ENCODE measurements around the gene ACRBP. TPM values are rescaled to one million over a fixed set of nuclear protein-coding genes. Genes with fewer than 3 reads are reported as not detected.

ACRBP gene
- total RNA-seq, 4 donors from 2014 or later, result 0.86 to 9.3 (median 1.6) TPM

DNA sequence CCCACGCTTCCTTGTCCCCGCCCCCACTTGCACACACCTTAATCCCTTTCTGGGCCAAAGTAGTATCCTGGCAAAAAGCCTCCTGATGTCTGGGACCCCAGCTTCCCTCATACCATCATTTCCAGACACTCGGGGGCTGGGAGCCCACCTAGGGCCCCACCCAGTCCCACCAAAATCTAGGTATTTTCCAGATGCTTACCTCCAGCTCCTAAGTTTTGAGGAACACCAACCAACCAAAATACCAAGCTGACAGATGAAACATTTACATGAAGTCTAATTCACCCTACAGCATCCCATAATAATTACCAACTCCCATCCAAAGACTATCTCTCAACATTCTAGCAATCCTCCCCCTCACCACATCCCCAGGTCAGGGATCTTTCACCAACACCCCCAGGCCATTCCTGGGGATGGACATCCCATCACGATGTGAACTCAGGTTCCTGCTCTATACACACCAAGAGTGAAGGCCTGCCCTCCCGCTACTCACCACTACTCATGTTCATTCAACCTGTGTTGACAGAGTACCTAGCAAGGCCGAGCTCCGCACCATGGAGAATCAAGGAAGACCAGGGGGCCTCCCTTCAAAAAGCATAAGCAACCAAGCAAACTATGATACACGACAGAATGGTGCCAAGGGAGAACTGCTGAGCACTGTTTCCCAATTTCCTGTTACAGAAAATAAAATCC, 38.5 kb downstream of the ACRBP start:
- H3K9me3 ChIP-seq, result no peaks in the 10 kb centered on the region
- H3K4me1 ChIP-seq, result peaks cover 59% of the 10 kb centered on the region
- 45% methylated on average over 8 of the region's 8 CpGs for WGBS
- H3K27ac ChIP-seq, result peak overlapping the region; percentile 67
- no peak for TF ChIP-seq POLR2AphosphoS5 (IDR thresholded peaks at IDR 0.05)
- no peaks in the 10 kb centered on the region for H3K36me3 ChIP-seq
- peak in 1 of 2 donors; percentile 81 for DNase-seq (ENCODE audit: low spot score in 2 of 2)
- H3K27me3 ChIP-seq, result no peaks in the 10 kb centered on the region
- no peak overlapping the region for H3K4me3 ChIP-seq

DNA sequence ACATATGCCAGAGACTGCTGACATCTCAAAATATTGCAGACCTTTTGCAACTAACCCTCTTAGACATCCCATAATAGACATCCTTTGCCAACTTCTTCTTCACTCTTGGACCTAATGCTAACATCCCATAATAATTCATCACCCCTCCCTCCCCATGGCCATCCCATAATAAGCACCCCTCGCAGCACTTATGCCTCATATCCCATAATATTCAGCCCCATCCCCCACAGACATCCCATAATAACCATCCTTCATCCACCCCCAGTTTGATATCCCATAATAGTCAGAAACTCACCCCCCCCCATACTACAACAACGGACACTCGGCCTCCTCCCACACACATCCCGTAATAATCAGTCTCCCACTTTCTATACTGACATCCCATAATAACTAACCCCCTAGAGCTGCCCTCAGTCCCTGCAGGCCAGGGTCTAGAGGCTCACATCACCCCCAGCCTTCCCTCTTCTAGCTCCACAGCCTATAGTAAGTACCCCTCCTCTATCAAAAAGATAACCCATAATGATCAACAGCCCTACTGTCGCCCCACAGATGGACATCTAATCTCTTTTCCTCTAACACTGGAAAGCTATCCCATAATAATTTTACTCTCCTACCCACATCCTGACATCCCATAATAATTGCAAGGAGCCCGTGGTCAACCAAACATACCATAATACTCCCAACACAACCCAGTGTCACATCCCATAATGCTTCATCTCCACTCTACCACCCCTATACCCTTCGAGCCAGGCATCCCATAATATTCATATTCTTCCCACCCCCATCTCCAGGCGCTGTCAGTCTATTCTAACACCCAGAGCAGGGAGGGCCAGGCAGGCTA, 39.3 kb downstream of the ACRBP start:
- Histone ChIP-seq H3K4me3 (no peak overlapping the region), H3K27me3 (no peaks in the 10 kb centered on the region), H3K4me1 (peaks cover 59% of the 10 kb centered on the region), H3K9me3 (no peaks in the 10 kb centered on the region), H3K27ac (peak overlapping the region; percentile 67), H3K36me3 (no peaks in the 10 kb centered on the region)
- 3% methylated on average over 8 of the region's 8 CpGs for WGBS
- no peak for DNase-seq (ENCODE audit: low spot score in 2 of 2)
- TF ChIP-seq POLR2AphosphoS5 (IDR thresholded peaks at IDR 0.05) (no peak), POLR2A (IDR thresholded peaks at IDR 0.05) (no peak), EP300 (IDR thresholded peaks at IDR 0.05) (no peak)
- TF ChIP-seq, protein P1, sequence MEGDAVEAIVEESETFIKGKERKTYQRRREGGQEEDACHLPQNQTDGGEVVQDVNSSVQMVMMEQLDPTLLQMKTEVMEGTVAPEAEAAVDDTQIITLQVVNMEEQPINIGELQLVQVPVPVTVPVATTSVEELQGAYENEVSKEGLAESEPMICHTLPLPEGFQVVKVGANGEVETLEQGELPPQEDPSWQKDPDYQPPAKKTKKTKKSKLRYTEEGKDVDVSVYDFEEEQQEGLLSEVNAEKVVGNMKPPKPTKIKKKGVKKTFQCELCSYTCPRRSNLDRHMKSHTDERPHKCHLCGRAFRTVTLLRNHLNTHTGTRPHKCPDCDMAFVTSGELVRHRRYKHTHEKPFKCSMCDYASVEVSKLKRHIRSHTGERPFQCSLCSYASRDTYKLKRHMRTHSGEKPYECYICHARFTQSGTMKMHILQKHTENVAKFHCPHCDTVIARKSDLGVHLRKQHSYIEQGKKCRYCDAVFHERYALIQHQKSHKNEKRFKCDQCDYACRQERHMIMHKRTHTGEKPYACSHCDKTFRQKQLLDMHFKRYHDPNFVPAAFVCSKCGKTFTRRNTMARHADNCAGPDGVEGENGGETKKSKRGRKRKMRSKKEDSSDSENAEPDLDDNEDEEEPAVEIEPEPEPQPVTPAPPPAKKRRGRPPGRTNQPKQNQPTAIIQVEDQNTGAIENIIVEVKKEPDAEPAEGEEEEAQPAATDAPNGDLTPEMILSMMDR (IDR thresholded peaks at IDR 0.05), result no peak

DNA sequence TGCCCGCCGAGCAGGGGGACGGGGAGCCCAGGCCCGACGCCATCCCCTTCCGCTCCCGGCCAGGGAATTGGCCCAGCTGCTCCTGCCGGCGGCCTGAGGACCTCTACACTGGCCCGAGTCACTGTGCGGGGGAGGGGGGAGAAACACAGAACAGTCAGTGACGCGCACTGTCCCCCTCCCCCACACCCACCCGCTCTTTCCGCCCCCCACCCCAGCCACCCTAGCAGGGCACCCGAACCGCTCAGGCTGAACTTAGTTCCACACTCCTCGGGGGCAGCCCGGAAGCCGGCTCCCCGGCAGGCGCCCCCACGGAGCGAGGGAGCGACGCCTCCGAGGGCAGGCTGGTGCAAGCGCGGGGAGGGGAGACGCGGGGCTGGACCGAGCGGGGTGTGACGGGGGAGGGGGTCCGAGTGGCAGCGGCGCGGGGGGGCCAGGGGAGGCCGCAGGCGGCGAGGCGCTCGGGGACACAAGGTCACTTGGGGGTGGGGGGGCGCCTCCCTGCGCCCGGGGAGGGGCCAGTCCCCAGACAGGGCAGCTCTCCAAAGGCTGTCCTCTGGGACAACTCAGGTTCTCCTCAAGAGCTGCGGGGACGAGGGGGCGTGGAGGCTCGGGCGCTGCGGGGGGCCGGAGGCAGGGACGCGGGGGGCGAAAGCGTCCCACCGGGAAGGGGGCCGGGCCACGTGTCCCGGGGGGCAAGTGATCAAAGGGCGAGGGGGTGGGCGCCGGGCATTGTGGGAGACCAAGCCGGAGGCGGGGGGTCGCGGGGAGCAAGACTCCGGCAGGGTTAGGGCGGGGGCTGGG, 40.7 kb downstream of the ACRBP start:
- peaks cover 8% of the 10 kb centered on the region for H3K36me3 ChIP-seq
- TF ChIP-seq POLR2A (IDR thresholded peaks at IDR 0.05), result no peak
- TF ChIP-seq EP300 (IDR thresholded peaks at IDR 0.05), result no peak
- TF ChIP-seq POLR2AphosphoS5 (IDR thresholded peaks at IDR 0.05), result no peak
- TF ChIP-seq, protein P1 (IDR thresholded peaks at IDR 0.05), result no peak
- WGBS, result 4% methylated on average over 17 of the region's 70 CpGs
- peak overlapping the region; percentile 73 for H3K4me3 ChIP-seq
- peak overlapping the region; percentile 93 for H3K27ac ChIP-seq
- H3K9me3 ChIP-seq, result no peaks in the 10 kb centered on the region
- H3K27me3 ChIP-seq, result no peaks in the 10 kb centered on the region
- H3K4me1 ChIP-seq, result peaks cover 55% of the 10 kb centered on the region
- peak in 1 of 2 donors; percentile 85 for DNase-seq (ENCODE audit: low spot score in 2 of 2)

DNA sequence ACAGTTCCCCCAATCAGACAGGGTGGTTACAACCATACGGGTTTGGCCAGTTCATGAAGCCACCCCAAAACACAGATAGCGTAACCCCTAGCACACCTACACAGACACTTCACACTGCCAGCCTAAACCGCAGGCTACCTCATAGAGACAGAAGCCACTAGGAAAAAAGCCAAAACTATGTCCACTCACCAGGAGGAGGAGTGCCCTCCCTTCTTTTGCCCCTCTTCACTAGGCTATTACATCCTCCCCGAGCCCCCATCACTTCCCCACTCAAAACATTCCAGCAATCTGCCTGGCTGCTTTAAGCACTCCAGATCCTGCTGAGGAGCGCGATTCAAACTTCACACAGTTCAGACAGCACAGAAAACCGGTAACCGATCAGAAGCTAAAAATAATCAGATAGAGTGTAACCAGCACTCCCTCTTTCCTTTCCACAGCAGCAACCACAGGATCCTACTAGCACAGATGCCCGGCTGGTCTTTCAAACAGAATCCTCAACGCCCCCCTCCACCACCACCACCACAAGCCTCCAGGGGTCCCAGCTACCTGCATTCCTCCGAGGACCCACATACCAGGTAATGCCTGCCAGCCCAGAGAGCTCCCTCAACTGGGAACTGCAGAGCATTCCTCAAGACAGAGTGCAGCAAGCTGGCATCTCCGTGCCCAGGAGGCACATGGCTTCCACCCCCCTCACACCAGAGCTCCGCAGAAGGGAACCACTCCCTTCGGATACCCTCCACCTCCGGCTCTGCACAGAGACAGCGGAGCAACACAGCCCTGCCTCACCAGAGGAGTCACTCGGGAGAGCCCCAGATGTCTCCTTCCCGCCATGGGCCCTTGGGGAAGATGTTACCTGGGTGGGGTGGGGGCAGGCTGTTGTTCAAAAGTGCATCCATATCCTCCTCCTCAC, 41.6 kb downstream of the ACRBP start:
- DNase-seq (ENCODE audit: low spot score in 2 of 2), result peak in 1 of 2 donors; percentile 74
- 4% methylated on average over 10 of the region's 18 CpGs for WGBS
- Histone ChIP-seq H3K4me3 (peak overlapping the region; percentile 73), H3K9me3 (no peaks in the 10 kb centered on the region), H3K27me3 (no peaks in the 10 kb centered on the region), H3K4me1 (peaks cover 54% of the 10 kb centered on the region), H3K27ac (peak overlapping the region; percentile 93), H3K36me3 (peaks cover 16% of the 10 kb centered on the region)
- TF ChIP-seq EP300 (IDR thresholded peaks at IDR 0.05) (no peak), POLR2A (IDR thresholded peaks at IDR 0.05) (no peak), POLR2AphosphoS5 (IDR thresholded peaks at IDR 0.05) (no peak)
- TF ChIP-seq, protein P1 (IDR thresholded peaks at IDR 0.05), result no peak

Measured in suprapubic skin (tissue), 4 donors.